MCF 10A (cell line): ENCODE measurements around the gene TYK2. TPM values are rescaled to one million over a fixed set of nuclear protein-coding genes. Genes with fewer than 3 reads are reported as not detected.
"Not testable (repeated sequence)": the region's sequence is repeated elsewhere in the genome, so short reads cannot be mapped to it uniquely, and the experiment has no call there.

ENCODE experiments used
- BruUV-seq: library from RNA; stranded (reverse); fragments of 400-500 nt; replicated peaks from 2 replicates; lab custom pipeline; 2021; lab: Mats Ljungman, UMichigan
- CTCF ChIA-PET: fragments of 300-600 bp; sonication (Branson Sonifier 250); formaldehyde crosslinking; extraction: SDS; loops from one replicate; lab custom pipeline; 2021; ENCODE audit warnings: antibody characterized with exemption, inconsistent platforms; lab: Yijun Ruan, JAX
- POLR2A ChIA-PET: fragments of 300-600, 350-650 bp; sonication (Branson Sonifier 250); formaldehyde crosslinking; extraction: SDS; loops from one replicate; lab custom pipeline; 2020; ENCODE audit warnings: antibody characterized with exemption, inconsistent platforms; lab: Yijun Ruan, JAX
- DNase-seq: peaks from one replicate; pipeline ENCODE4 v3.0.0-alpha.2; 2018; ENCODE audit not compliant: unreplicated experiment
- H3K27ac Mint-ChIP-seq: one replicate; pipeline ENCODE4 v1.8.0; 2022; ENCODE audit warnings: mild to moderate bottlenecking, low read depth, mixed read lengths; ENCODE audit not compliant: unreplicated experiment
- H3K27me3 Mint-ChIP-seq: one replicate; pipeline ENCODE4 v1.8.0; 2022; ENCODE audit warnings: mixed read lengths; ENCODE audit not compliant: insufficient read depth, unreplicated experiment
- H3K36me3 Mint-ChIP-seq: one replicate; pipeline ENCODE4 v1.8.0; 2022; ENCODE audit warnings: mild to moderate bottlenecking, moderate library complexity, mixed read lengths; ENCODE audit not compliant: insufficient read depth, unreplicated experiment
- H3K4me1 Mint-ChIP-seq: one replicate; pipeline ENCODE4 v1.8.0; 2022; ENCODE audit warnings: mixed read lengths; ENCODE audit not compliant: insufficient read depth, unreplicated experiment
- H3K4me3 Mint-ChIP-seq: one replicate; pipeline ENCODE4 v1.8.0; 2022; ENCODE audit warnings: mild to moderate bottlenecking, moderate library complexity, mixed read lengths; ENCODE audit not compliant: unreplicated experiment
- H3K9me3 Mint-ChIP-seq: one replicate; pipeline ENCODE4 v1.8.0; 2022; ENCODE audit warnings: mixed read lengths; ENCODE audit not compliant: unreplicated experiment
- CTCF ChIP-seq: fragments of 200-600 bp; IDR thresholded peaks from one replicate; pipeline ENCODE4 v1.8.0; 2022; ENCODE audit warnings: antibody characterized with exemption, mild to moderate bottlenecking; ENCODE audit not compliant: unreplicated experiment
- intact Hi-C: fragments of 100-400 bp; cut with micrococcal nuclease; formaldehyde crosslinking; loops from 2 replicates; pipeline ENCODE4 v1.14.1; 2022
- total RNA-seq: library from RNA; stranded (reverse); gene quantifications from 2 replicates; pipeline ENCODE4 v1.2.3, GENCODE V29; 2022

Gene TYK2
- total RNA-seq, 1 experiment from 2014 or later: 75.0 TPM

GRCh38 chr19:10372690-10373089 lies 7.7 kb downstream of the TYK2 start:
- ChIA-PET POLR2A (no interaction called here), CTCF (no interaction called here)
- H3K36me3 Mint-ChIP-seq: peaks cover 53% of the 10 kb centered on the region
- H3K27me3 Mint-ChIP-seq: no peaks in the 10 kb centered on the region
- no peak for DNase-seq
- BruUV-seq: no TSS peak
- no peak overlapping the region for H3K4me3 Mint-ChIP-seq
- H3K4me1 Mint-ChIP-seq: no peaks in the 10 kb centered on the region
- intact Hi-C loops: no loop called here
- H3K27ac Mint-ChIP-seq: no peak overlapping the region
- no peaks in the 10 kb centered on the region for H3K9me3 Mint-ChIP-seq
- no peak for TF ChIP-seq CTCF

GRCh38 chr19:10368101-10368803 lies 12.1 kb downstream of the TYK2 start:
- TF ChIP-seq CTCF: no peak
- Mint-ChIP-seq H3K9me3 (no peaks in the 10 kb centered on the region), H3K4me1 (no peaks in the 10 kb centered on the region), H3K36me3 (peaks cover 67% of the 10 kb centered on the region), H3K27me3 (no peaks in the 10 kb centered on the region), H3K4me3 (no peak overlapping the region), H3K27ac (no peak overlapping the region)
- POLR2A ChIA-PET: interaction anchor here (0.6 to 1.2 kb wide), 4 partner anchors 12 to 295 kb away, joined by 3 to 4 read pairs (median 4); partner anchors contain the start of genes RAVER1 and TYK2
- CTCF ChIA-PET: interaction anchor here (1.1 to 1.2 kb wide), 2 partner anchors 22 to 108 kb away, joined by 3 to 4 read pairs; no protein-coding TSS in a partner anchor
- DNase-seq: no peak
- intact Hi-C loops: no loop called here
- BruUV-seq: no TSS peak

- BruUV-seq, H3K4me1 Mint-ChIP-seq, H3K27me3 Mint-ChIP-seq, H3K27ac Mint-ChIP-seq, intact Hi-C loops, DNase-seq, H3K4me3 Mint-ChIP-seq, H3K9me3 Mint-ChIP-seq: not testable (repeated sequence)
- peaks cover 60% of the 10 kb centered on the region for H3K36me3 Mint-ChIP-seq
- POLR2A ChIA-PET: interaction anchor here (1.0 to 1.6 kb wide), 3 partner anchors 12 to 33 kb away, joined by 4 read pairs; partner anchors contain the start of gene RAVER1
- CTCF ChIA-PET: interaction anchor here (0.5 to 1.2 kb wide), 5 partner anchors 22 to 247 kb away, joined by 3 to 5 read pairs (median 4); no protein-coding TSS in a partner anchor
Measured at GRCh38 chr19:10366950-10367512, 13.3 kb downstream of the TYK2 start.

- Mint-ChIP-seq H3K4me3 (no peak overlapping the region), H3K9me3 (no peaks in the 10 kb centered on the region), H3K27ac (no peak overlapping the region), H3K4me1 (no peaks in the 10 kb centered on the region), H3K36me3 (peaks cover 63% of the 10 kb centered on the region), H3K27me3 (no peaks in the 10 kb centered on the region)
- intact Hi-C loops: no loop called here
- ChIA-PET POLR2A (interaction anchor here (0.6 kb wide), 1 partner anchor 171 kb away, joined by 3 read pairs; the partner anchor contains the start of gene DNMT1), CTCF (no interaction called here)
- no peak for DNase-seq
- no peak for TF ChIP-seq CTCF
- TSS peak; percentile 25 for BruUV-seq
Measured at GRCh38 chr19:10365518-10365917, 14.9 kb downstream of the TYK2 start.
